ENCODE measurements around the gene NR3C1.

The NR3C1 gene

DNA sequence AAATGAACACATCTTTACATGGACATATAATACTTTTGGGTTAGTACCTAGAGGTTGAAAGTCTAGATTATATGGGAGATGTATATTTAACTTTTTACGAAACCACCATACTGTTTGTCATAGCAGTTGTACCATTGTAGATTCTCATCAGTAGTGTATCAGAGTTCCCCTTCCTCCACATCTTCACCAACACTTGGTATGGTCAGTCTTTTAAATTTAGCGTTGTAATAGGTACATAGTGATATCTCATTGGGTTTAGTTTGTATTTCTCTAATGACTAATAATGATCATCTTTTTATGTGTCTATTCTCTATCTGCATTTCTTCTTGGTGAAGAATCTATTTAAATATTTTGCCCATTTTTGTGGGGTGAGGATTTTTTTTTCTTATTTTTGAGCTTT, 137.5 kb downstream of the NR3C1 start:
- DNase-seq, result no peak

DNA sequence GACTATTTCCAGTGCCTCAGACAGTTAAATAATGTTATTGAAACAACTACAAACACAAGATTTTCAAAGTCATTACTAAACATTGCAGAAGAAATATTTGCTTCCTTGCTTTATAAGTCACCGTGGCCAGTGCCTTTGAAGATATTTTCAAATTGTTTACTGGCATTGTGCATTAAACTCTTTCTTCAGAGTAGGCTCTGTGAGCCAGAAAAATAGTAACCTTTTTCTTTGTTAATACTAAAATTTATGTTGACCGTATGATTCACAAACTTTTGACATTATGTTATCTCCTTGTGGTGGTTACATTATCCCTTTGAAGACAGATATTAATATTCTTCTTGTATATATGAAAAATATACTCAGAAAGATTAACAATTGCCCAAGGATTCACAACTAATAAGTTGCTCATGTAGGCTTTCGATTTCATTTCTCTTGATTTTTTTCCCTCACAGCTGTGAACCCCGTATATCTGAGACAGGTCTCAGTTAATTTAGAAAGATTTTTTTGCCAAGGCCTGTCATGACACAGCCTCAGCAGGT, 140.1 kb downstream of the NR3C1 start:
- DNase-seq, result no peak

DNA sequence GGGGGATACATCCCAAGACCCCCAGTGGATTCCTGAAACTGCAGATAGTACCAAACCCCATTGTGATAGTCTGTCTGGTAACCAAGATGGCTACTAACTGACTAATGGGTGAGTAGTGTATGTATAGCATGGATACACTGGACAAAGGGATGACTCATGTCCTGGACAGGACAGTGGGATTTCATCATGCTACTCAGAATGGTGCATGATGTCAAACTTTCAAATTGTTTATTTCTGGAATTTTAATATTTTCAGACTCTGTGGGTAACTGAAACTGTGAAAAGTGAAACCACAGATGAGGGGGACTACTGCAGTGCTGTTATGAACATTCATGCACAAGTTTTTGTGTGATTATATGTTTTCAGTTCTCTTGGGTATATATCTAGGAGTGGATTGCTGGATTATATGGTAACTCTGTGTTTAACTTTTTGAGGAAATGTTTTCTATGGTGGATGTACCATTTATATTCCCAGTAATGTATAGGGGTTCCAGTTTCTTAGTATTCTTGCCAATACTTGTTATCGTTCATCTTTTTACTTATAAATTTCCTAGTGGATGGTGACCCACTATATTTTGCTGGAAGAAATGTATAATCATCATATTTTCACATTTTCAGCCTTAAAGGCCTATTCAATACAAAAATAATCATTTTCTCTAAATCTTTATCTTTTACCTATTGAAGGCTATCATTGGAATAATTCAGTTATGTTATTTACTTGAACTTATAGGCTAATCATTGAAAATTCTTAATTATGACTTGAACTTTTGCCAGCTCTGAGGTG, 140.9 kb downstream of the NR3C1 start:
- DNase-seq, result no peak

DNA sequence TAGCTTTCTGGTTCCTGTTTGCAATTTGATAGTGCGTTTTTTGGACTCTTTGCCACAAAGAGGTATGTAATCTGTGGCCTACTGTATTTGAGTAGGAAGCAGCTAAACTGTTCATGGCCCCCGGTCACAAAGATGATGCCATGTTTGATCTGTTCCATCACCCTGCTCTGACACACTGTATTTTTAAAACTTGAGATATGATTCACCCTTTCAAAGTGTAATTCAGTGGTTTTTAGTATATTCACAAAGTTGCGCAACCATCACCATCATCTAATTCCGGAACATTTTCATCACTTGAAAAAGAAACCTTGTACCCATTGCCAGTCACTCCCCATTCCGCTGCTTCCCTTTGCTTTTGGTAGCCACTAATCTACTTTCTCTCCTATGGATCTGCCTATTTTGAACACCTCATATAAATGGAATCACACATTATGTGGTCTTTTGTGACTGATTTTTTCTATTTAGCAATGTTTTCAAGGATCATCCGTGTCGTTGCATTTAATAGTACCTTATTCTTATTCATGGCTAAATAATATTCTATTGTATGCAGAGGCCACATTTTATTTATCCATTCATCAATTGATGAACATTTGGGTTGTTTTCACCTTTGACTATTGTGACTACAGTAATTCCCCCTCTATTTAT, 141.6 kb downstream of the NR3C1 start:
- DNase-seq, result no peak

DNA sequence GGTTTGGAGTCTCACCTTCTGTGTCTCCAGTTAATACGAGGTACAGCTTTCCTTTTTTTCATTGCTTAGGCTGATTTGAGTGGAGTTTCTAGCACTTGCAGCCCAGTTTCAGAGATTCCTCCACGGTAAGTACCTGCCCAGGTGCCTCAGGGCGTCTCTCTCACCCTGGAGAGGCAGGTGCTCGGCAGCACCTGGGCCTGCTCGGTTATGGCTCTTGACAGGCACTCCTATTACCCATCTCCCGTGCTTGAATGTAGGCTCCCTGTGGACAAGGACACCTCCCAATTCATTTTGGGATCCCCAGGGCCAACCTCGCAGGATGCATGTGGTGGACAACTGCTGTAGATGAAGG, 144.3 kb downstream of the NR3C1 start:
- DNase-seq, result no peak

DNA sequence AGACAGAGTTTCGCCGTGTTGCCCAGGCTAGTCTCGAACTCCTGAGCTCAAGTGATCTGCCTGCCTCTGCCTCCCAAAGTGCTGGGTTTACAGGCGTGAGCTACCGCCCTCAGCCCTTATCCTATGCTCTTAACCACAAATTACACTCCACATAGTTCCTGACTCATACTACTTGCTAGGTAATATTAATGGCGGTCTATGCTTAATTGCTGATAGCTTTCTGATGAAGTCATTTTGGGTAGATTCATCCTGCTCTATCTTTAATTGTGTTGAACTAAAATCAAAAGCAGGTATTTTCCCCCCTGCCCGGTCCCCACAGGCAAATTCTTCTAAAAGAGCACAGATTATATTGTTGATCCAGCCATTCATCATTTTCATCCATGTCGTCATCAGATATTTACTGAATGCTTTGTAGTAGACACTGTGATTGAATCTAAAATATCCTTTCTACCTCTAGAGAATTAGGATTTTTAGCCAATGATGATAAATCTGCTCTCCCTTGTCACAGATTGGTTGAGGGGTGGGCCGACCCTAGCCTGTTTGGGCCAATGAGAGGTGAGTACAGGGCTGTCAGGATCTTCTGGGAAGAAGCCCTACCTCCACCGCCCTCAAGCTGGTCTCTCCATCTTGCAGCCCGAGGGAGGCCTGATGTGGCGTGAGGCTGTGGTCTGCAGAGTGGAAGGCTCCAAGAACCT, 144.8 kb downstream of the NR3C1 start:
- no peak for DNase-seq

DNA sequence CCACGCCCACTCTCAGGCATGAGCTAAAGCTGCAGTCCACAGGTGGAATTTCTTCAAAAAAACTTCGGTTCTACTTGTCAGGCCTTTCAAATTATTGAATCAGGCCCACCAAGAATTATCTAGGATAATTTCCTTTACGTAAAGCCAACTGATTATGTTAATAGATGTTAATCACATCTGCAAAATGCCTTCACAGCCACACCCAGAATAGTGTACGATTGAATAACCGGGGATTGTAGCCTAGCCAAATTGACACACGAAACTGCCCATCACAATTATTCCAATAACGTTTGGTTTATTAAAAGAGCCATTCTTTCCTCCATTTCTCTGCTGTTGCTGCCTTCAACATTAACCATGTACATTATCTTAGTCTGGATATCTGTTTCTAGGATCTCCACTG, 148.7 kb downstream of the NR3C1 start:
- DNase-seq, result no peak

DNA sequence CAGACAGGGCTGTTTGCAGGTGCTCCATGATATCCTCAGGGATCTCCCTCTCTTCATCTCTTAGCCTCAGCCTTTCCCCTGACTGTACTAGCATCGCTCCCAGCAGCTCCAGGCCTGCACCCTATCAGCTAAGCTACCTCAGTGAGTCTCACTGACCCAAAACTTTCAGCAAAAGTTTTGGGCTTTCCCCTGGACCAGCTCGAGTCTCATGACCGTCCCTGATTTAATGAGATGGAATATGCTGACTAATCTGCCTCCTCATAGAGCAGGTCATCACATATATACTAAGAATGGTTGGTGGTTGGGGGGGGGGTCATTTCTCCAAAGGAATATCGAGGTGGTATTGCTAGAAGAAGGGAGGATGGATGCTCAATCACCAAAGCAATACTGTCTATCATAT, 151.5 kb downstream of the NR3C1 start:
- DNase-seq, result no peak

DNA sequence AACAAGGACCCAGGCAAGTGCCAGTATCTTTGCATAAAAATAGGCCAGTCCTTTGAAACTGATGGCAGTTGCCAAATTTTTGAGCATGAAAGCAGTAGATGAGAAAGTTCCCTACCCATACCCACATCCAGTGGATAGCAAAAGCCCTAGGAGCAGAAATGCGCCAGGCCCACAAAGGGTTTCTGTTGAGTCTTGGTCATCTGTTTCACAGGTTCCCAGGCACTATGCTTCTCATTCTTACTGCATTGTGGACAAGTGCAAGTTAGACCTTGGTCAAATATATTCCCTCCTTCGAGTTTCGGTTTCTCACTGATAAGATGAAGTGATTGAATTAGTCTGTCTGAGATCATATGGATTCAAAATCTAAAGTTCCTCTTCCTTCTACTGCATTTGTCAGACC, 152.3 kb downstream of the NR3C1 start:
- DNase-seq, result no peak

DNA sequence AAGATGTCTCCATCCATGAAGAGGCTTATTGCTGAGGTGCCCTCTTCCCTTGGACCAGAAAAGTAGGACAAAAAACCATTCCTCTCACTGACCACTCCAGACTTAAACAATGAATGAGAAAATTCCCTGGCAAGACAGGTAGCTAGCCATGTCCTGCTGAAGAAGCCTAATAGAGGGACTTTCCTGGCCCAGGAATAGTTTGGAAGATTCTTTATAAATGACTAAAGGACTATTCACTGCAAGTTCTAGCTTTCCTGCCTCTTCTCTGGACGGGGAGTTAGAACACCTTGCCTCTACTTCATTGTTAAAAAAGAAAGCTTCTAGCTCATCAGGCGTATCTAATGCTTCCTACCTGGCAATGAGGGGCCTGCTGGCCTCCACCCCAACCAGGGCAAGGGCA, 153.6 kb downstream of the NR3C1 start:
- DNase-seq, result no peak

DNA sequence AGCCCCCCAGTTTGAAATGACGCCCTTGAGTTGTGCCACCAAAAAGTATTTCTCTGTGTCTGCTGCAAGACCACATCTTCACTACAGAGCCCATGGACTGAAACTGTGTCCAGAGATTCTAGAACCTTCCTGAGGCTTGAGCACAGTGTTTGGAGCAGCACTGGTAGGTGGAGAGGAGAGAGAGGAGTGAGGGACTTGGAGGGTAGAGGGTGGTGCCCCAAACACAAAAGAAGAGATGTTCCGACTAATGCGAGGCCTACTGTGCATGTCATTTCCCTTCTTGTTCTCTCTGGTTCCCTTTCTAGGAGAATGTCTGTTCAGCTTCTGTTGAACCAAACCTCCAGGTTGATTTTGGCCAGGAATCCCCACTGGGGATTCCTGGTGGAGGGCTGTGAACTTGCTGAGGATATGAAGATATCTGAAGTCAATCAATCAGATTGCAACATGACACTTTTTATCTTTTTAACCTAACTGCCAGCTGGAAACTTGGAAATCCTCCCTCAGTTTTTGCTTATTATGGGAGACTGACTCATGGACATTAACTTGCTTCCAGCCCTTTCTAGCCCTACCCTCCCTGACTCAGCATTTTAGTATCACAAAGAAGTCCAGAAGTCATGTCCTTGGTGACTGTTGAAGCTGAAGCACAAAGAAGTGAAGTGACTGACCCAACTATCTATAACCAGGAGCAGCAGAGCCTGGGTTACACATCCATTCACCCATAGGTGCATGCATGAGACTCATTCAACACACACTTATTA, 154.5 kb downstream of the NR3C1 start:
- no peak for DNase-seq

DNA sequence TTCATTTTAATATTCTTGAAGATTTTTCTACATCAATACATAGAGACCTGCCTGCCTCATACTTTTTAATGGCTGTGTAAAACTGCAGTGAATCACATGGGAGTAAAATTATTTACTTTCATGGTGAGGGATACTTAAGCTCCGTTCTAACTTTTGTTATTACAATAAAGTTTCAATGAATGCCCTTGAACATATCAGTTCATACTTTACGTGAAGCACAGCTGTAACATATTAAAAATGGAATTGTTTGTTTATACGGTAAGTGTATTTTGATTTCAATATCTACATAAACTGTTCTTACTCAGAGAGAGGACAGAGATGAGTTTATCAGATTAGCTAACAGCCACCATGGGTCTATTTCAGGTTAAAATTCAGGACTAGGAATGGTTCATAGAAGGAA, 155.1 kb downstream of the NR3C1 start:
- DNase-seq, result no peak

DNA sequence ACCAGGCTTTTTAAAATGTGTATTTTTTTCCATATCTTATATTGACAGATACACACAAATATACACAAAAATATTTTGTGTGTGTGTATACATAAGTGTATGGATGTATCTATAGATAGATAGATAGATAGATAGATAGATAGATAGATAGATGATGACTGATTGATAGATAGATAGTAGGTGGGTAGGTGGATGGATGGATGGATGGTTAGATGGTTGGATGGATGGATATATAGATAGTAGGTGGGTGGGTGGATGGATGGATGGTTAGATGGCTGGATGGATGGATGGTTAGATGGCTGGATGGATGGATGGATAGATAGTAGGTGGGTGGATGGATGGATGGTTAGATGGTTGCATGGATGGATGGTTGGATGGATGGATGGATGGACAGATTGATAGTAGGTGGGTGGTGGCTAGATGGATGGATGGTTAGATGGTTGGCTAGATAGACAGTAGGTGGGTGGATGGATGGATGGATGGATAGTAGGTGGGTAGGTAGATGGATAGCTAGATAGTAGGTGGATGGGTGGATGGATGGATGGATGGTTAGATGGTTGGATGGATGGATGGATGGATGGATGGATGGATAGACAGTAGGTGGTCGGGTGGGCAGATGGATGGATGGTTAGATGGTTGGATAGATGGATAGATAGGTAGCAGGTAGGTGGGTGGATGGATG, 156.2 kb downstream of the NR3C1 start:
- DNase-seq, result no peak

DNA sequence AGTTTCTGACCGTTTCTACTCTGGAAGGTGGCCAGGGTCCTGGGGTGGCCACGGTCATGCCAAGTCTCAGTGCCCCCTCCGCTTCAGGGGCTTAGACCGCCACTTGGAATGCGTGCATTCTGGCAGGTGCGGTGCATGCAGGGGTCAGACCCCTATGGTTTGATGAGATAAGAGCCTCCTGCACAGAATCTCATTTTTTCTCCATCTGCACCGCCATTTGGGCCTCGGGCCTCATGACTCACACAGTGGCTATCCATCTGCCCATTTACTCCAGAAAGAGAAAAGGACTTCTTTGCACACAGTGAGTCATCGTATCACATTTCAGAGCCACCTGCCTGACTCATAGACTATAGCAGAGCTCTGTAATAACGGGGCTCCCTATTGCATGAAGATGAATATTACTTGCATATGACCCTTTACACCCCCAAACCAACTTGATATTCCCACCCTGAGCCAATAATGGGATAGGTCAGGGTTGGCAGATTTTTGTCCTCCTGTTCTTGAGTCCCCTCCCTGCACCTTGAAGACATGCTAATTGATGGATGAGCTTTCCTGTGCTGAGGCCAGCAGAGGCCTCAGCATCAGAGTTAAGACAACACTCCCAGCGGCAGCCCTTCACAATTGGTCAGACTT, 157.4 kb downstream of the NR3C1 start:
- peak in 9 of 56 donors; percentile 4 to 40 (median 12) for DNase-seq

DNA sequence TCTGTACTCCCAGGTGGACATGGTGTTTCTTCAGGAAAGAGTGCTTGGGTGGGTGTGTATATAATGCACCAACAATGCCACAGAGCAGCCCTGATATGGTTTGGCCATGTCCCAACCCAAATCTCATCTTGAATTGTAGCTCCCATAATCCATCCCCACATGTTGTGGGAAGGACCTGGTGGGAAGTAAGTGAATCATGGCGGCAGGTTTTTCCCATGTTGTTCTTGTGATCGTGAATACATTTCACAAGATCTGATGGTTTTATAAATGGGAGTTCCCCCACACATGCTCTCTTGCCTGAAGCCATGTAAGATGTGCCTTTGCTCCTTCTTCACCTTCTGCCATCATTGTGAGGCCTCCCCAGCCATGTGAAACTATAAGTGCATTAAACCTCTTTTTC, 158.5 kb downstream of the NR3C1 start:
- DNase-seq, result no peak

DNA sequence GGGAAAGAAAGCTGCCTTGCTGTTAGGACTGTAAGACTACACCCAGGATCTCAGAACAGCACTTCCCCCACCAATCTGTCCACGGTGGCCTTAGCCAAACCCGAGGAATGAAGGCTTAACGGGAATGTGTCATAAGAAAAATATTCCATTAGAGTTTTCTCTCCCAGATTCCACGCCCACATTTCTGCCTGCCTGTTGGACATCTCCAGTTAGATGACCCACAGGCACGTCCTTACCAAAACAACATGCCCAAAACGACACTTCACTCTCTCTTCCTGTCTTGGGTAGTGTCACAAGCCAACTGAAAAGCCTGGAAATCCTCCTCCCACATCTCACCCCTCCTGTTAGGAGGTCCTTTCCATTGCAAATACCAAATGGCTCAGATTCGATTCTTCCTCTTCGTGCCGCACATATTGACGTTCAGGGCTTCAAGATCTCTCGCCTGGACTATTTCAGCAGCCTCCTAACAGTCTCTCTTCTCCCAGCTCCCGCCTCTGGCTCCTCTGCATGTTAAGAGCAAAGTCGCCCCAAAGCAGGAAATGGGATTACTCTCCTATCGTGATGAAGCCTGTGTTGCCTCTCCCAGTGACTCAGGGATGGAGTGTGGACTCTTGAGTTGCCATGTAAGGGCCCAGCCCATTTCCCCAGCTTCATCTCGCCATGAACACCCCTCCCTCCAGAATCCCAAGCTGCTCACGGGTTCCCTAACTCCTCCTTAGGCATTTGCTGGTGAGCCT, 159.3 kb downstream of the NR3C1 start:
- DNase-seq, result peak in 1 of 56 donors; percentile 15

DNA sequence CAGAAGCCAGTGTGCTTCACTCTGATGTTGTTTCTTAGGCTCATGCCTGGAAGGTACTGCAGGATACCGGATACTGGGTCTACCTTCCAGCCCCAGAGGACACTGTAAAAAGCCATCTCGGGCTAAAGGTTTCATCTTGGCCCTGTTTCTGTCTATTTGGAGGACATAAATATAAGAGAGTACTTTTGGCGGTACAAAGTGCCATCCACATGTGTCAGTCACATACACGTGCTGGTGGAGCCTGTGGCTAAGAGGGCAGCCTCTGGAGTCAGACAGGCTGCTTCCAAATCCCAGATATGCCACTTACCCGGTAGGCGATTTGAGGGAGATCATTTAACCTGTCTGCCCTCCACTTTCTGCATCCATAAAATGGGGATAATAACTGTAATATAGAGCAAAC, 160.4 kb downstream of the NR3C1 start:
- DNase-seq, result no peak

DNA sequence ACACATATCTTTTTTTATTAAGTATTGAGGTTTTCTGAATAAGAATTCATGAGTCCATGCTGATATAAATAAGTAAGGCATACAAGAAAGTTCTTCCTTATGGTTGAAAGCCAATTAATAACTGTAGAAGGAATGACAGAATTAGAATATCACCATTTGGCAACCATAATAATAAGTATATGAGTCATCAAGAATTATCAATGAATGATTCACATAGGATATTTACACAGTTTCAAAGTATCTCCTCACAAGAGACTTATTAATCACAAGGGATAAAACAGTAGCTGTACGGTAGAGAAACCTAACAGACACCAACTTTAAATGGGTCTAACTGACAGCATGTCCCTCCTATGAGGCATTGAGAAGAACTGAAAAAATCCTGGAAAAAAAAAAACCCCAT, 161.6 kb downstream of the NR3C1 start:
- no peak for DNase-seq

DNA sequence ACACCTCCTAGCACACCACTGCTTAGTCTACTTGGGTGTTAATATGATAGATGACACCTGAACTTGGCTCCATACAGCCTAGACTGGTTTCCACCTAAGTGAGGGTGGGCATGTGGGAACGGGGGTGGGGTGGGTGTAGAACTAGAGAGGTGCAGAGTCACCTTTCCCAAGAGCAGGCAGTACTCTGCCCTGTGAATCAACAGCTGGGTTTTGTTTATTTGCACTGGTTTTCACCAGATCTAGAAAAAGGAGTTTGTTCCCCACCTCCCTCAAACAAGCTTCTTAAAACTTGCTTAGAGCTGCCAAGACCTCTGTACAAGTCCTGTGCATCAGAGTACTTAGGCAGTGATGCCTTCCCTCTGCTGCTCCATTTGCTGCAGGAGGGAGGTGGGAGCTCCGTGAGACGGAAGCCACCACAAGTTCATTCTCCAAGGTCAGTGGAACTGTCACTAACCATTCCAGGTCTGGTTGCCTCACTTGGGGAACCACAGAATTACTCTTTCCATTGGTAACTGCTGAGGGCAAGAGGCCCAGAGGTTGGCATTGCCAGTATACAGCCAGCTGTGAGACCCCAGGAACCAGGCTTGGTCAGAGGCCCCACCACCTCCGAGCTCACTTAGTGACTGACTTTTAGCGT, 163.5 kb downstream of the NR3C1 start:
- DNase-seq, result no peak

Data from amygdala (tissue), 56 donors.